GM03348 (cell line): Measurements from ENCODE around the gene SLC15A3.

Source experiments
- DNase-seq: peaks from one replicate; pipeline ENCODE4 v3.0.0; 2012; ENCODE audit warnings: low spot score

Gene SLC15A3

DNA sequence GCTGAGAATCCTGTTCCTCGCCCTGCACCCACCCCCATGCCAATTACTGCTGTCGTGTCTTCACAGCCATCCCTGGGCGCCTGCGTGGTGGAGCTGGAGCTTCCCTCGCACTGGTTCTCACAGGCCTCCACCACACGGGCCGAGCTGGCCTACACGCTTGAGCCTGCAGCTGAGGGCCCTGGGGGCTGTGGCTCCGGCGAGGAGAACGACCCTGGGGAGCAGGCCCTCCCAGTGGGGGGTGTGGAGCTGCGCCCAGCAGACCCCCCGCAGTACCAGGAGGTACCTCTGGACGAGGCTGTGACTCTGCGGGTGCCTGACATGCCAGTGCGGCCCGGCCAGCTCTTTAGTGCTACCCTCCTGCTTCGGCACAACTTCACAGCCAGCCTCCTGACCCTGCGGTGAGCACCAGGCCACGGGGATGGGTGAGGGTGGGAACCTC is 23.4 kb downstream of the SLC15A3 start:
- no peak for DNase-seq

DNA sequence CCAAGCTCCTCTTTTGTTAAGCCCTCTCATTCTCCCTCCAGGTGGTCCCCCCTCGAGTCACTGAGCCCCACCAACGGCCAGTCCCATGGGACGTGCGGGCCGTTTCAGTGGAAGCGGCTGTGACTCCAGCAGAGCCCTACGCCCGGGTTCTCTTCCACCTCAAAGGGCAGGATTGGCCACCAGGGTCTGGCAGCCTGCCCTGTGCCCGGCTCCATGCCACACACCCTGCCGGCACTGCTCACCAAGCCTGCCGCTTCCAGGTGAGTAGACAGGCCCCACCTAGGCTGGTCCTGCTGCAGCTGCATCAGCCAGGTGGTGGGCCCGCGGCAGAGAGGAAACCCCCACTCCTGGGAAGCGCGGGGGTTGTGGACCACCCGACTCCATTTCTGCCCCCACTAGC is 24.4 kb downstream of the SLC15A3 start:
- no peak for DNase-seq

DNA sequence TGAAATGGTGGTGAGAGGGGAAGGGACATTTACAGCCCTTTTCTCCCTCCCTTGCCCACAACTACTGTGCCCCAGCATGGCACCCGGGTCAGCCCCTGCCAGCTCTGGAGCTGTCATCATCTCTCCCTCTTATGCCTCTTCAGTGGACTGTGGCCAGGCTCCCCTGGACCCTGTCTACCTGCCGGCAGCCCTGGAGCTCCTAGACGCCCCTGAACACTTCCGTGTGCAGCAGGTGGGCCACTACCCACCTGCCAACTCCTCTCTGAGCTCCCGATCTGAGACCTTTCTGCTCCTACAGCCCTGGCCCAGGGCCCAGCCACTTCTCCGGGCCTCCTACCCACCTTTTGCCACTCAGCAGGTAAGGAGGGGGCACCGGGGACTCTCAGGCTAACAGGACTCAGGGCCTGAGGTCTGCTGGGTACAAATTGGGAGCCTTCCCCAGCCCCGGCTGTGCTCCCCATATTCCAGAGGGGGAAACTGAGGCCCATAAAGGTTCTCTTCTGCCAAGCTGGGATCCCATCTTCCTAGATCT is 24.8 kb downstream of the SLC15A3 start:
- DNase-seq, result no peak

DNA sequence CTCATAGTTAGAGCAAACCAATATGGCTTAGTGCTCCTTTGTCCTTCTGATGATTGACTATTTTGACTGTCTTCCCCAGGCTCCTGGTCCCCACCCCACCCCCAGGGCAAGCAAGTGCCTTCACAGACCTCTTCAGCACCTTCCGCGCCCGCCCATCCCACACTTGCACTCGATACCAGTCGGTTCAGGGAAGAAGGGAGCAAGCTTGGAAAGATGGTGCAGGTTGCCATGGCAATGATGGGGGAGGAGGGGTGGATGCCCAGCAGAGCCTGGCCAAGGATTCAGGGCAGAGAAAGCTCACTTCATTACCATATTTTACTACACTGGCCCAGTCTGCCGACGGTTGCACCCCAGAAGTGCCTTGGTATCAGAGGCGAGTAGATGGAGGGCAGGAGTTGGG is 25.5 kb downstream of the SLC15A3 start:
- no peak for DNase-seq

DNA sequence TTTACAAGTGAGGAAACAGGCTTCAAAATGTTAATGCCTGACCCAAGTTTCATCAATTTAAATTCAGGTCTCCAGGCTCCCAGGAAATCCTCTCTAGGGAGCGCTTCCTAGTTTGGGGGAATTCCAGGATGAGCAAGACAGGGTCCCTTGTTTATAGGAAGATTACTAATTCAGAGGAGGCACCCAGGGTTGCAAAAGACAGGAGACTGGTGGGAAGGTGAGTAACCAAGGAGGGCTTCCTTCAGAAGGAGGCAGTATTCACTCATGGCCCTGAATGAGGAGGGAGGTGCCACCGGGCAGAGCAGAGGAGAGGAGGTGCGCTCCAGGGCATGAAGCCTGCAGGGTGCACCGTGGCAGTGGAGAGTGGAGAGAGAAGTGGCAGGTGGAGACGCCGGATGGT is 26.1 kb downstream of the SLC15A3 start:
- DNase-seq, result peak; percentile 48

DNA sequence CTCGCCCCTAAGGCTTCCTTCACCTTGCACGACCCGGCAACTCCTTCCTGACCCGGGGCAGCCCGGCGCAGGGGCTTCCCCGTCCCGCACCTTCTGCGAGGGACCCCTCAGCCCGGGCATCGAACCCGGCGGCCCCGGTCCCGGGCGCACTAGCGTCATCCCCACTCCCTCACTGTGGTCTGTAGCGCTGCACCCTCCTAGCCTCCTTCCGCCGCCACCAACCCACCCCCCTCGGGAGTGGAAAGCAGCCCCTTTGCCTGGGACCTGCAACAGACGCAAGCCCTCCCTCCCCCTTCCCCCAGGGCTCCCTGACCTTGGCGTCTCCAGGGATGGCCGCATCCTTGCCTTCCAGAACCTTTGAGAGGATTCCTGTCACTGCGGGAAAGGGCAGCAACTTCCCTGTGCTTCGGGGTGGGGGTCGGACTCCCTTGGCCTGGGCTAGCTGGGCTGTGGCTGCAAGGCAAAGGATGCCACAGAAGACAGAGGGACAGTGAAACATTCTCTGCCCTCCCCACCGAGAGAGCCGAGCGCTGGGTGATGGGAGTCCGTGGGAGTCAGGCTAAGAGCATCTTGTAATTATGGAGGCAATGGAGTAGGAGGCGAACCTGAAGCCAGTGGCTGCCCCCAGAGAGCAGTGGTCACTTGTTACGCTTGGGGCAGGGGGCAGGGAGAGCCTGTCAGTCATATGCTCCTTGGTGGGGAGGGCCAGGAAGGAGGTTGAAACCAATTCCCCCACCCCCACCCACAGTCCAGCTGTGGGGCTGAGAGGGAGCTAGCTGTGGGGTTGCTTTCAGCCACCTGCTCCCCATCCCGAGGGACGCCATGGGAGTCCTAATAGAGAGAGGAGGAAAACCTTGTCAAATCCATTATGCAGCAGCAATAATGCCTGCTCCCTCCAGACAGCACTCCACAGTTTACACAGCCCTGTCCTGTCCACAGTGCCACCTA is 26.8 kb downstream of the SLC15A3 start:
- DNase-seq, result no peak

DNA sequence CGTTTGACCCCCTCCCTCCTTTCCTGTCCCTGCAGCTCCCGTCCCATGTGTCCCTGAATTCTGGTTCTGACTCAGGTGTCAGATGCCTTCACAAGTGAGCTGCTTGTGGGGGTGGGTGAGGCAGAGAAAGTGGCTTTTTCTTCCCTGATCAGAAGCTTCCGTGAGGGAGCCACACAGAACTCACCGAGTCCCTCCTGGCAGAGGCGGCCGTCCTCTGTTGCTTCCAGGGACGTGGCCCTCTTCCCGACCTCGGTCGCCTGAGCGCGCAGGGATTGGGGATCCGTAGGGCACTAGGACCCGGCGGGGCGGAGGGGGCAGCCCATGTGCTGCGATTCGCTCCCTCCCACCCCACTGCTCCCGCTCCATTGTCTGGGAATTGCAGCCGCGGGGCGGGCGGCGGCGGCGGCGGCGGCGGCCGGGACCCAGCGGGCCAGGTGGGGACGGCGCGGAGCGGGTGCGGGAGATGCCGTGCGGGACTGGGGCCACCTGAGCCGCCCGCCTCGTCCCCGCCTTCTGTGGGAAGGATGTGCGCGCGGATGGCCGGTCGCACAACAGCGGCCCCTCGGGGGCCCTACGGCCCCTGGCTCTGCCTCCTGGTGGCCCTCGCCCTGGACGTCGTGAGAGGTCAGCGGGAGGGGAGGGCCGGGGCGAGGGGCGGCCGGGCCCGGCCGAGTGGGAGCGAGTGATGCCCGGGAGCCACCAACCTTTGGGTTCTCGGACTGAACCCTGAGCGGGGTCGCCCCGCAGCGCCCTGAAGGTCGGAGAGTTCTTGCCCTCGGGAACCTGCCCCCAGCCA is 27.7 kb downstream of the SLC15A3 start, which contains the start of gene TMEM132A:
Gene TMEM132A, plus strand, starts transcription at position 351 of the 796 bp plus-strand sequence. Its CDS starts 174 bp downstream, at position 525.
- peak; percentile 95 for DNase-seq

DNA sequence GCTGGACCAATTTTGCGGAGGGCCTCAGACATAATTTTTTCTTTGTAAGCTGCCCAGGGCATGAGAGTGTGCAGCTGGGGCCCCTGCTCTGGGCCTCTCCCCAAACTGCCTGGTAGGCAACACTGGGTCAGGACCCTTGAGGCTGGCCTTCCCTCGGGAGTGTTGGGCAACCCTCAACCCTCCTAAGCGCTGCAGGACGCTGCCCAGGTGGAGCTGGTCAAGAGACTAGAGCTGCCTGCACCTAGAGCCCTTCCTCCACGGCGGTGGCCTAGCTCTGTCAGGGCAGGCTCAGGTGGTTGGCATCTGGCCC is 28.2 kb downstream of the SLC15A3 start:
- DNase-seq, result no peak

DNA sequence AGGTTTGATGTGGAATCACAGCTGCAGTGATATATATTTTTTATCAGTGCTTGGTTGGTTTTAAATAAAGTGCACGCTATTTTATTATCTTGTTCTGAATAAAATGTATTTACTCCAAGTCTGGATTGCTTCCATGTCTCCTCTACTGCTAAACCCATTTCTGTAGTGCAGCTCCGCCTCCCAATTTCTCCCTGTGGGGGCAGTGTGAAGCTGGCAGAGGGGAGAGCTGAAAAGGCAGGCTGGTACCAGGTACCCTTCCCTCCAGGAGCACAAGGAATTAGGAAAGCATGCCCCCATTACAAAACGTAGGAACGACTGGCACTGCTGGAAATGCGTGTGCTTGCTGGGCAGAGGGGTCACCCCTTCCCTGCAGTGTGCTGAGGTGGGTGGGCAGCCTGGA is 28.6 kb downstream of the SLC15A3 start:
- DNase-seq, result no peak

DNA sequence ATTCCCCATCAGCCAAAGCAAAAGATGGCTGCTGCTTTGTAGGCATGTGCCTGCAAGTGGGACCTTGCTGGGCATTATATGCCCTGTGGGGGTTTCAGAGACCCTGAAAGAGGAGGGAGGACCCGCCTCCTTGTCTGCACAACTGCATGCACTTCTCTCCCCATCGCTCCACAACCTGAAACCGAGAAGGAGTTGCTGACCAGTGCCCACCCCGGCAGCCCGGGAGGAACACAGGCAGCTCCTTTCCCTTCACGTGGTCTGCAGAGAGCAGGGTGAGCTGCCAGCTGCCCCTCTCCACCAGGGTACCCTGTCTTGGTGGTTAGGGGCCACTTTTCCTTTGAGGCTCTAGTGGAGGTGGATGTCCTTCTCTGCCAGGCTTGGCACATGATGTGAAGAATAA is 29.1 kb downstream of the SLC15A3 start:
- no peak for DNase-seq

DNA sequence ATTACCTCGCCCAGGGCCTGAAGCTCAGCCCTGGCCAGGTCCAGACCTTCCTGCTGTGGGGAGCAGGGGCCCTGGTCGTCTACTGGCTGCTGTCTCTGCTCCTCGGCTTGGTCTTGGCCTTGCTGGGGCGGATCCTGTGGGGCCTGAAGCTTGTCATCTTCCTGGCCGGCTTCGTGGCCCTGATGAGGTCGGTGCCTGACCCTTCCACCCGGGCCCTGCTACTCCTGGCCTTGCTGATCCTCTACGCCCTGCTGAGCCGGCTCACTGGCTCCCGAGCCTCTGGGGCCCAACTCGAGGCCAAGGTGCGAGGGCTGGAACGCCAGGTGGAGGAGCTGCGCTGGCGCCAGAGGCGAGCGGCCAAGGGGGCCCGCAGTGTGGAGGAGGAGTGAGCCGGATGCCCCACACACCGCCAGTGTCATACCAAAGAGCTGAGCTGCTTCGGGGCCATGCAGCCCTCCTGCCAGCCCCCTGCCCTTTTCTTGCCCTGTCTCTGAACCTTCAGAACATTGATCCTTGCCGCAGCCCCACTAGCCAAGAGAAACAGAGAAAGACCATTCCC is 30.1 kb downstream of the SLC15A3 start:
- no peak for DNase-seq

DNA sequence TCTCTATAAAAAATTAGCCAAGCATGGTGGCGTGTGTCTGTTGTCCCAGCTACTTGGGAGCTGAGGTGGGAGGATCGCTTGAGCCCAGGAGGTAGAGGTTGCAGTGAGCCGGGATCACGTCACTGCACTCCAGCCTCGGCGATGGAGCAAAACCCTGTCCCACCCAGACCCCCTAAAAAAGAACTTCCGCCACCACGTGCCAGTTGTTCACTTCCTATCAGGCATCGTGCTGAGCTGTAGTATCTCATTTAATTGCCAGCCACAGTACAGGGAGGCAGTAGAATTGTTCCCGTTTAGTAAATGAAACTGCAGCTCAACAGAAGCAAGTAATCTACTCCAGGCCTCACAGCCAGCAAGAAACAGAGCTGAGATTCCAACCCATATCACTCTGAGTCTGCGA is 30.7 kb downstream of the SLC15A3 start:
- no peak for DNase-seq

DNA sequence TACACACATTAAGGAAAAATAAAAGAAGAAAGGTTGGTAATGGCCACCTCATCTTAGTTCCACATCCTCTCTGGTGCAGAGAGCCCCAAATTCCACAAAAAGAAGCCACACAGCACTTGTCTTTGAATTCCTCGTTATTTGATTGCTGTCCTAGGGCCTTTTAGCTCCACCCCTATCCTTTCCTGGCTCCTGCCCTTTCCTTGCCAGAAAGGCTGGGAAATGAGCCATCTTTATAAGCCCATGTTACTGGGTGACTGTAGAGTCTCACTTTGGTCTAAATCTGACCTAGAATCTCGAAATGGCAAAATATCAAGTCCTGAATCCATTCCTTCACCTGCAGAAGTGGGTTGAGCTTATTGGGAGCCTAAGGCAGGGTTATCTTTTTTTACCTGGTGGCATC is 32.0 kb downstream of the SLC15A3 start:
- DNase-seq, result no peak

DNA sequence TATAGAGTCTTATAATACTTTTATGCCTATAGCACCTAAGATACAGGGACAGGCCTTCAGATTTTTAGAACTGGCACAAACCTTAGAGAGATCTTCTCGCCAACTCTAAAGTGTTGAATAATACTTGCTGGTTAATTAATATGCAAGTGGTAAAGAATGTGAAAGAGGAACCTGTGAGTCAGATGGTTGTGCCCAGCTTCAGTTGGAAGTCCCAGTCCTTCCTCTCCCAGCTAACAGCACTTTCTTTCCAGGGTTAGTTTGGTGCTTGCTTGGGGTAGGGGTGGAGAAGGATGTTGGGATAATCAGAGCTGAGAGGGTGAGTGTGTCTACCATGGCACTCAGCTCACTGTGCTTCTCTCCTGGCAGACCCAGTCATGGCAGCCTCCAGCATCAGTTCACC is 32.7 kb downstream of the SLC15A3 start:
- DNase-seq, result no peak

DNA sequence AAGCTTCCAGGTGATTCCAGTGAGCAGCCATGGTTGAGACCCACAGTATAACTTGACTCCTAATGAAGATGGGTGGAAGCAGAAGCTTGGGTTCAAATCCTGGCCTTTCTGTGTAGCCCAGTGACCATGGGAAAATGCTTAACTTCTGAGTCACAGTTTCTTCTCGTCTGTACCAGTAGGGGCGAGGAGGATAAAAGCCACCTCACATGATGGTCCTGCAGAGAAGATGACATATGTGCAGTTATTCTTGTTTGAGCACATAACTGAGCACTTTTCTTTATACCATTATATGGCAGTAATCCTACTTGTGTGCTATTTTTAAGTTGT is 33.1 kb downstream of the SLC15A3 start:
- no peak for DNase-seq

DNA sequence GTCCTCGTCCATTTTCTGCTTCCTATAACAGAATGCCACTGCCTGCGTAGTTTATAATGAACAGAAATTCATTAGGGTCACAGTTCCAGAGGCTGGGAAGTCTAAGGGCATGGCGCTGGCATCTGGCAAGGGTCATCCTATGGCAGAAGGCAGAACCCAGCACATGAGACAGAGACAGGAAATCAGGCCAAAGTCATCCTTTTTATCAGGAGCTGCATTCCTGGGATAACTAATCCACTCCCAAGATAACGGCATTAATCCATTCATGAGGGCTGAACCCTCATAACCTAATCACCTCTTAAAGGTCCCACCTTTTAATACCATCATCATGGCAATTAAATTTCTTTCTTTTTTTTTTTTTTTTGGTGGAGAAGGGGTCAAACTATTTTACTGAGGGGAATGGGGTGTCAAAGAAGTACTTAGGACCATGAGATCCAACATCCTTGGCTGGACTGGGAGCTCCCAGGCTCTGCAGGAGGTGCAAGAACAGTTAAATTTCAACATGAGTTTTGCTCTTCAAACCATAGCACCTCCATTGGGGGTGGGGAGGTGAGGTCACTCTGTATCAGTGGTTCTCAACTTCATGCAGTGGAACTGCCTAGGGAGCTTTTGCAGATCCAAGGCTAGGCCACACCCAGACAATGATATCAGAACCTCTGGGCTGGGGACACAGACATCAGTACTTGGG is 33.6 kb downstream of the SLC15A3 start:
- no peak for DNase-seq

DNA sequence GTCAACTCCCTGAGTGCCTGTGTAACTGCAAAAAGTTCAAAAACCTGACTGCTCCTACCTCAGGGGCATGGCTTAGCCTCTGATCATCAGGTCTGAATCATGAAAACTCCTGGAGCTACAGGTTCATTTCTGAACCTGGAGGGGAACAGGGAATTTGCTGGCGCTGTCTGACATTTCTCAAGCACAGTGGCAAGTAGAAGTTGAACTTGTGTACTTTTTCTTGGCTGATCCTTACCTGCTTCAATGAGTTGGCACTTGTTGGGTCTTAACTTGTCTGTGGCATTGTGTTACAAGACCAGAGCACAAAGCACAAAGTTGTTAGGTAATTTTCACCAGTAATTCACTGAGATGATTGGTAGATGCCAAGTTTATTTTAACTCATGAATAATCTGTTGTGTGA is 34.7 kb downstream of the SLC15A3 start:
- DNase-seq, result no peak

DNA sequence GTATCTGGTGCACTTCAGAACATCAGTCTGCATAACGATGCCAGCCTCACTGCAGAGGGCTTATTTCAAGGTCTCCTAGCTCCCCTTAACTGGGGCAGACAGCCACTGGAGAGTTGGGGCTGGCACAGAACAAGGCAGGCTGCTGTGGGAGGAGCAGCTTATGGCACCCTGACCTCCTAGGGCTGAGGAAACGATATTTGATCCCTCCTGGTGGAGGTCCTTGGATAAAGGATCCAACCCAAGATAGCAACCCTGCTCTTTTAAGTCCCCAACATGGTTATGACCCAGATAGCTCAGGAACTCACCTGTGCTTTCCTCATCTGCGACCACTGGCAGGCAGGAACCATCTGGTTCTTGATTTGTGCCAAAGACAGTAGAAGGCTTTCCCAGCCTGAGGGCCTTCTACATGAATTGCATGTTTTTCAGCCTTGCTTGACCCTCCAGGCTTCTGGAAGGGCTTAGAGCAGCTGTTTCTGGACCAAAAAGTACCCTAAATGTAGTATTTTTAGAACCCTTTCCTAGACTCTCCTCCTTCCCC is 35.2 kb downstream of the SLC15A3 start:
- DNase-seq, result no peak

DNA sequence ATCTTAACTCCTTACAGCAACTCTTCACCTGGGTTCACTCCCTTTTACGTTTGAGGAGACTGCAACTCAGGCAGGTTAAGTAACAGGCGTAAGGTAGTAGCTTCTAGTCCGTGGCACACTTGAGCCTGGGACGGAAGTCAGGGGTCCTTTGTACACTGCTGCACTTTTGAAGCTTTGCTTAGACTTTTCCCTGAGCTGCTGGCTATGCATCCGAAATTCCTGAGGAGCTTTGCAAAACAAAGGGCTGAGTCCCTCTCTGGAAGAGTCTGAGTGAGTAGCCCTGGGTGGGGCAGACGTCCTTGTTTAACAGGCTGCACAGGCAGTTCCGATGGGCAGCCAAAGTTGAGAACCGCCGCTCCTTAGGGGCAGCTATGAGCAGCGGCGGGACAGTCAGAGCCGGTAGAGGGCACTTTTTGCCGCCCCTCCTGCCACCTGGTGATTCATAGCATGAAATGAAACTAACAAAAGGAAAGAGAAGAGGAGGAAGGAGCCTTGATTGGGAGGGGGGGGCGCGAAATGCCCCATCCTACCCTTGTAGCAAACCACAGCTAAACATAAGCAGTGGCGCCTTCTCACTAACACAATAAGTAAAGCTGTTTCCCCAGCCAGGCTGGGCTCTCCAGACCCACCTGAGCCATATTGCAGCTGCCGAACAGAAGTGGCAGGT is 36.6 kb downstream of the SLC15A3 start:
- peak; percentile 80 for DNase-seq

DNA sequence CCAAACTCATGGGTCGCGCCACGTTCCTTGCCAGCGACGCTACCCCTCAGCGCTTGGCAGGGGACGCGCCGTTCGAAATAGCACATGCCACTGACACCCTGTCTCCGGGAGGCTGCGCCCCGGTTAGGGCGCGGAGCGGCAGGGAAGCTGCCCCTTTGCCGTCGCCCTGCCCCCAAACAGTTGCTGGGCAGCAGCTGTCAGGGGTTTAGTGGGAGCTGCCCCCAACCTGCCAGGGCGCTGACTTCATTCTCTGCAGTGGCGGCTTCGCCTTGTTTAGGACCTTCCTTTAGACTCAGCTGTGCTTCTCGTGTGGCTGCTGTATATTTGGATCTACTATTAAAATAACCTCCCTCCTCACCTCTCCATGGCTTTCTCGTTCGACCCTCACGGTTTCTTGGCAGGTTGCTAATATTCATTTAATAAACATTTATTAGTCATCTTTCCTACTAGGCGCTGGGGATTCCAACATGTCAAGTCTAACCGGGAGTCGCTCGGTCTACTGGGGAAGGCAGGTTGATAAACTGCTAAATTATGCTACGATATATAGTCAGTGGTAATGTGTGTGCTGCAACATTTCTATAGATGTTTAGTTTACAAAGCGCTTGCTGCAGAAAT is 37.2 kb downstream of the SLC15A3 start:
- peak; percentile 59 for DNase-seq
